WTC11 (cell line): ENCODE measurements around the gene RAB39A. TPM values are rescaled to one million over a fixed set of nuclear protein-coding genes. Genes with fewer than 3 reads are reported as not detected.
A peak's percentile ranks its signal among the peaks of the same experiment; 100 is the strongest.

ENCODE experiments used
- ATAC-seq: fragments of 200-7000 bp; cut with Tn5 transposase; 2 replicates; pipeline ENCODE4 v1.10.0; 2021; ENCODE audit warnings: mild to moderate bottlenecking, moderate library complexity
- CTCF ChIA-PET: fragments of 300-600 bp; sonication (Branson Sonifier 250); formaldehyde crosslinking; loops from one replicate; lab custom pipeline; 2021; ENCODE audit warnings: antibody characterized with exemption; lab: Charles Lee
- POLR2A ChIA-PET: fragments of 350-600 bp; sonication (Branson Sonifier 250); formaldehyde crosslinking; loops from one replicate; lab custom pipeline; 2021; ENCODE audit warnings: antibody characterized with exemption; lab: Charles Lee
- DNase-seq: peaks from one replicate; pipeline ENCODE4 v3.0.0; 2021; ENCODE audit warnings: low spot score
- H3K27ac Mint-ChIP-seq: 2 replicates; pipeline ENCODE4 v1.8.0; 2021; ENCODE audit warnings: mixed read lengths
- H3K27me3 Mint-ChIP-seq: 2 replicates; pipeline ENCODE4 v1.8.0; 2021; ENCODE audit warnings: low read depth, mild to moderate bottlenecking, moderate library complexity, mixed read lengths
- H3K36me3 Mint-ChIP-seq: 2 replicates; pipeline ENCODE4 v1.8.0; 2021; ENCODE audit warnings: mixed read lengths
- H3K4me1 Mint-ChIP-seq: 2 replicates; pipeline ENCODE4 v1.8.0; 2022; ENCODE audit warnings: mixed read lengths
- H3K4me3 Mint-ChIP-seq: 2 replicates; pipeline ENCODE4 v1.8.0; 2021; ENCODE audit warnings: mild to moderate bottlenecking, moderate library complexity, mixed read lengths
- H3K9me3 Mint-ChIP-seq: 2 replicates; pipeline ENCODE4 v1.8.0; 2021; ENCODE audit warnings: mixed read lengths
- CDX4 ChIP-seq: fragments of 250-450 bp; sonication (Bioruptor Pico); IDR thresholded peaks from 2 replicates; pipeline ENCODE4 v1.9.0; 2021; ENCODE audit warnings: moderate library complexity, mild to moderate bottlenecking, inconsistent platforms, borderline replicate concordance
- FOXJ3 ChIP-seq: sonication (generic); formaldehyde crosslinking; IDR thresholded peaks from 2 replicates; pipeline ENCODE4 v1.9.0; 2021; ENCODE audit warnings: missing genetic modification reagents, mild to moderate bottlenecking, borderline replicate concordance
- IRF1 ChIP-seq: sonication (generic); formaldehyde crosslinking; IDR thresholded peaks from 2 replicates; pipeline ENCODE4 v1.8.0; 2023; ENCODE audit warnings: missing genetic modification reagents
- MYBL2 ChIP-seq: sonication (generic); formaldehyde crosslinking; IDR thresholded peaks from 2 replicates; pipeline ENCODE4 v1.8.1; 2023; ENCODE audit warnings: mild to moderate bottlenecking, moderate library complexity, missing genetic modification reagents
- NR1H2 ChIP-seq: sonication (generic); formaldehyde crosslinking; IDR thresholded peaks from 2 replicates; pipeline ENCODE4 v1.9.0; 2021; ENCODE audit warnings: mild to moderate bottlenecking, moderate library complexity, missing genetic modification reagents
- PRDM15 ChIP-seq: sonication (generic); formaldehyde crosslinking; IDR thresholded peaks from 2 replicates; pipeline ENCODE4 v1.8.0; 2022; ENCODE audit warnings: missing genetic modification reagents
- TCF7 ChIP-seq: sonication (generic); formaldehyde crosslinking; IDR thresholded peaks from 2 replicates; pipeline ENCODE4 v1.8.0; 2022; ENCODE audit warnings: mild to moderate bottlenecking, low read depth, missing genetic modification reagents, moderate library complexity
- ZNF121 ChIP-seq: sonication (generic); formaldehyde crosslinking; IDR thresholded peaks from 2 replicates; pipeline ENCODE4 v1.8.0; 2023; ENCODE audit warnings: missing genetic modification reagents
- ZNF317 ChIP-seq: sonication (generic); formaldehyde crosslinking; IDR thresholded peaks from 2 replicates; pipeline ENCODE4 v1.8.1; 2023; ENCODE audit warnings: low read depth, mild to moderate bottlenecking, moderate library complexity, missing genetic modification reagents, borderline replicate concordance
- ZNF416 ChIP-seq: fragments of 250-450 bp; sonication (Bioruptor Pico); IDR thresholded peaks from 2 replicates; pipeline ENCODE4 v1.9.0; 2021; ENCODE audit warnings: mild to moderate bottlenecking, inconsistent platforms
- total RNA-seq: library from RNA; stranded (reverse); gene quantifications from 3 replicates; pipeline ENCODE4 v1.2.3, GENCODE V29; 2021
- TF ChIP-seq, protein P1 (sequence below): sonication (generic); formaldehyde crosslinking; conservative IDR thresholded peaks from 2 replicates; pipeline ENCODE4 v1.8.1; 2023; ENCODE audit warnings: mild to moderate bottlenecking, low read depth, missing genetic modification reagents, moderate library complexity
- TF ChIP-seq, protein P2 (sequence below): sonication (generic); formaldehyde crosslinking; IDR thresholded peaks from 2 replicates; pipeline ENCODE4 v1.8.1; 2022; ENCODE audit warnings: low read depth, mild to moderate bottlenecking, moderate library complexity, missing genetic modification reagents, borderline replicate concordance

RAB39A gene
- total RNA-seq, 1 experiment from 2014 or later = 12.1 TPM

- ATAC-seq = no peak
- Mint-ChIP-seq H3K4me3 (no peak overlapping the region), H3K27ac (no peak overlapping the region)
- POLR2A ChIA-PET = no interaction called here
- no peak for TF ChIP-seq MYBL2
- TF ChIP-seq PRDM15 (CRISPR knock-in tag) = no peak
- TF ChIP-seq NR1H2 (CRISPR knock-in tag) = no peak
- TF ChIP-seq TCF7 (CRISPR knock-in tag) = no peak
- TF ChIP-seq IRF1 (CRISPR knock-in tag) = no peak
- TF ChIP-seq, all 79 proteins: peak for 0
- DNase-seq = no peak
- H3K27me3 Mint-ChIP-seq = no peaks in the 10 kb centered on the region
- CTCF ChIA-PET = interaction anchor here (1.0 kb wide), 1 partner anchor 11 kb away, joined by 4 read pairs; no protein-coding TSS in a partner anchor
- no peaks in the 10 kb centered on the region for H3K36me3 Mint-ChIP-seq
- peaks cover 13% of the 10 kb centered on the region for H3K9me3 Mint-ChIP-seq
- peaks cover 17% of the 10 kb centered on the region for H3K4me1 Mint-ChIP-seq
These were observed 60.3 kb downstream of the RAB39A start for GRCh38 chr11:107988397-107989158.

- Mint-ChIP-seq H3K36me3 (no peaks in the 10 kb centered on the region), H3K9me3 (no peaks in the 10 kb centered on the region), H3K4me1 (peaks cover 17% of the 10 kb centered on the region), H3K4me3 (no peak overlapping the region), H3K27ac (peak overlapping the region; percentile 28; the same call in 1 of the 2 replicates), H3K27me3 (no peaks in the 10 kb centered on the region)
- ChIA-PET POLR2A (interaction anchor here (0.7 kb wide), 1 partner anchor 17 kb away, joined by 3 read pairs; the partner anchor contains the start of gene CUL5), CTCF (interaction anchor here (0.8 to 3.0 kb wide), 2 partner anchors 17 to 19 kb away, joined by 3 to 19 read pairs; partner anchors contain the start of gene CUL5)
- peak; percentile 91 for ATAC-seq
- no peak for DNase-seq
- TF ChIP-seq ZNF416 (CRISPR knock-in tag) (peak; percentile 91), FOXJ3 (no peak)
These were observed 63.7 kb downstream of the RAB39A start for GRCh38 chr11:107991868-107992414.

DNA sequence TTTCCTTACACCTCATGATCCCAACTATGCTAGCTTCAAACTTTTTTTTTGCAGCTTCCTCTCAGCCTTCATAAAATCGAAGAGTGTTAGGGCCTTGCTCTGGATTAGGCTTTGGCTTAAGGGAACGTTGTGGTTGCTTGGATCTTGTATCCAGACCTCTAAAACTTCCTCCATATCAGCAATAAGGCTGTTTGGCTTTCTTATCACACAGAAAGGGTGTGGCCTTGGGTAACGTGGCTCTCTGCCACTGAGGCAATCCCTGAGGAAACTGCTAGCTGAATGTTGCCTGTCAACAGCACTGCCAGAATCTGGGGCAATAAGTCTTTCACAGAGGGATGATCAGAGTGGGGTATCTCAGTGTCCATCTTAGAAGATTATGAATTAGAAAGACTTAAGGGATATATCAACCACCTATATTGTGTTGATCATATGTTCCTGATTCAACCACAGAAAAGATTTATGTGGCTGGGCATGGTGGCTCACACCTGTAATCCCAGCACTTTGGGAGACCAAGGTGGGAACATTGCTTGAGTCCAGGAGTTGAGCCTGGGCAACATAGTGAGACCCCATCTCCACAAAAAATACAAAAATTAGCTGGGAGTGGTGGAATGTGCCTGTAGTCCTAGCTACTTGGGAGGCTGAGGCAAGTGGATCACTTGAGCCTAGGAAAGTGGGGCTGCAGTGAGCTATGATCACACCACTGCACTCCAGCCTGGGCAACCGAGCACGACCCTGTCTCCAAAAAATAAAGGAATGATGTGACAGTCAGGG, 67.9 kb downstream of the RAB39A start:
- H3K27me3 Mint-ChIP-seq = no peaks in the 10 kb centered on the region
- POLR2A ChIA-PET = no interaction called here
- TF ChIP-seq CDX4 (no peak), ZNF121 (CRISPR knock-in tag) (peak; percentile 81)
- TF ChIP-seq, all 79 proteins: peak for 1
- H3K36me3 Mint-ChIP-seq = no peaks in the 10 kb centered on the region
- CTCF ChIA-PET = interaction anchor here (1.8 kb wide), 1 partner anchor 13 kb away, joined by 6 read pairs; the partner anchor contains the start of gene CUL5
- H3K9me3 Mint-ChIP-seq = no peaks in the 10 kb centered on the region
- ATAC-seq (no peak), DNase-seq (no peak)
- peaks cover 22% of the 10 kb centered on the region for H3K4me1 Mint-ChIP-seq
- H3K4me3 Mint-ChIP-seq = no peak overlapping the region
- no peak overlapping the region for H3K27ac Mint-ChIP-seq

DNA sequence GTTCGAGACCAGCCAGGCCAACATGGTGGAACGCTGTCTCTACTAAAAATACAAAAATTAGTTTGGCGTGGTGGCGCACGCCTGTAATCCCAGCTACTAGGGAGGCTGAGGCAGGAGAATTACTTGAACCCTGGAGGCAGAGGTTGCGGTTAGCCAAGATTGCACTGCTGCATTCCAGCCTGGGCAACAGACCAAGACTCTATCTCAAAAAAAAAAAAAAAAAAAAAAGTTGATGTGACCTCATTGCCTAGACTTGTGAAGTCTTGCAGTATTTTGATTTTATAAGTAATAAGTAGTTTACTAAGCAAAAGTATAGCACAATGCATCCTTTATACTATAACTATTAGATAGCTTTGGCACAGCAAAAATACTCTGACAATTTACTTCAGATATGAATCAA, 70.5 kb downstream of the RAB39A start:
- DNase-seq = no peak
- CTCF ChIA-PET = interaction anchor here (0.6 to 1.0 kb wide), 3 partner anchors 11 to 396 kb away, joined by 3 to 4 read pairs (median 3); no protein-coding TSS in a partner anchor
- H3K4me1 Mint-ChIP-seq = peaks cover 8% of the 10 kb centered on the region
- H3K27me3 Mint-ChIP-seq = no peaks in the 10 kb centered on the region; the same call in 1 of the 2 replicates
- no peak overlapping the region for H3K4me3 Mint-ChIP-seq
- POLR2A ChIA-PET = interaction anchor here (0.7 kb wide), 1 partner anchor 31 kb away, joined by 3 read pairs; no protein-coding TSS in a partner anchor
- H3K9me3 Mint-ChIP-seq = no peaks in the 10 kb centered on the region
- no peak for ATAC-seq
- H3K36me3 Mint-ChIP-seq = no peaks in the 10 kb centered on the region
- no peak overlapping the region for H3K27ac Mint-ChIP-seq
- TF ChIP-seq, protein P1, sequence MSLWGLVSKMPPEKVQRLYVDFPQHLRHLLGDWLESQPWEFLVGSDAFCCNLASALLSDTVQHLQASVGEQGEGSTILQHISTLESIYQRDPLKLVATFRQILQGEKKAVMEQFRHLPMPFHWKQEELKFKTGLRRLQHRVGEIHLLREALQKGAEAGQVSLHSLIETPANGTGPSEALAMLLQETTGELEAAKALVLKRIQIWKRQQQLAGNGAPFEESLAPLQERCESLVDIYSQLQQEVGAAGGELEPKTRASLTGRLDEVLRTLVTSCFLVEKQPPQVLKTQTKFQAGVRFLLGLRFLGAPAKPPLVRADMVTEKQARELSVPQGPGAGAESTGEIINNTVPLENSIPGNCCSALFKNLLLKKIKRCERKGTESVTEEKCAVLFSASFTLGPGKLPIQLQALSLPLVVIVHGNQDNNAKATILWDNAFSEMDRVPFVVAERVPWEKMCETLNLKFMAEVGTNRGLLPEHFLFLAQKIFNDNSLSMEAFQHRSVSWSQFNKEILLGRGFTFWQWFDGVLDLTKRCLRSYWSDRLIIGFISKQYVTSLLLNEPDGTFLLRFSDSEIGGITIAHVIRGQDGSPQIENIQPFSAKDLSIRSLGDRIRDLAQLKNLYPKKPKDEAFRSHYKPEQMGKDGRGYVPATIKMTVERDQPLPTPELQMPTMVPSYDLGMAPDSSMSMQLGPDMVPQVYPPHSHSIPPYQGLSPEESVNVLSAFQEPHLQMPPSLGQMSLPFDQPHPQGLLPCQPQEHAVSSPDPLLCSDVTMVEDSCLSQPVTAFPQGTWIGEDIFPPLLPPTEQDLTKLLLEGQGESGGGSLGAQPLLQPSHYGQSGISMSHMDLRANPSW (CRISPR knock-in tag) = no peak
- TF ChIP-seq ZNF317 (CRISPR knock-in tag) = no peak
- TF ChIP-seq, protein P2, sequence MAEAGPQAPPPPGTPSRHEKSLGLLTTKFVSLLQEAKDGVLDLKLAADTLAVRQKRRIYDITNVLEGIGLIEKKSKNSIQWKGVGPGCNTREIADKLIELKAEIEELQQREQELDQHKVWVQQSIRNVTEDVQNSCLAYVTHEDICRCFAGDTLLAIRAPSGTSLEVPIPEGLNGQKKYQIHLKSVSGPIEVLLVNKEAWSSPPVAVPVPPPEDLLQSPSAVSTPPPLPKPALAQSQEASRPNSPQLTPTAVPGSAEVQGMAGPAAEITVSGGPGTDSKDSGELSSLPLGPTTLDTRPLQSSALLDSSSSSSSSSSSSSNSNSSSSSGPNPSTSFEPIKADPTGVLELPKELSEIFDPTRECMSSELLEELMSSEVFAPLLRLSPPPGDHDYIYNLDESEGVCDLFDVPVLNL = no peak
